ENCODE measurements around the gene RGS1. TPM values are rescaled to one million over a fixed set of nuclear protein-coding genes. Genes with fewer than 3 reads are reported as not detected.

Gene RGS1
- total and polyA plus RNA-seq, 2 of the 4 experiments (the other 2 are of a cell fraction): not detected

GRCh38 chr1:192577145-192578140 is 1.9 kb downstream of the RGS1 start:
- Histone ChIP-seq H2BK20ac (ENCODE audit: low read depth, low read length) (no peak overlapping the region), H3K18ac (ENCODE audit: low read depth, low read length) (no peak overlapping the region), H4K5ac (ENCODE audit: low read depth, low read length) (no peak overlapping the region), H3K79me1 (ENCODE audit: low read depth in 1 of 2, low read length in 2 of 2) (no peaks in the 10 kb centered on the region), H3K27me3 (ENCODE audit: control insufficient read depth, insufficient read depth, low read length) (no peaks in the 10 kb centered on the region), H3K23ac (ENCODE audit: low read depth, low read length) (no peak overlapping the region), H2BK15ac (ENCODE audit: low read depth, low read length) (no peak overlapping the region), H3K4me1 (ENCODE audit: control insufficient read depth, insufficient read depth, low read length) (no peaks in the 10 kb centered on the region; the same call in 1 of the 2 replicates), H3K4me2 (ENCODE audit: low read depth, low read length) (no peak overlapping the region), H4K20me1 (ENCODE audit: insufficient read depth, low read length) (no peaks in the 10 kb centered on the region), H3K9ac (ENCODE audit: low read depth, low read length) (no peak overlapping the region), H2BK120ac (ENCODE audit: low read depth, low read length) (no peak overlapping the region), H3K27ac (ENCODE audit: insufficient read depth, low read length) (no peak overlapping the region), H3K14ac (replicated peaks; ENCODE audit: low read depth, low read length) (no peak overlapping the region), H2AK5ac (ENCODE audit: low read depth, low read length) (no peak overlapping the region), H2BK5ac (ENCODE audit: low read depth, low read length, poor library complexity, severe bottlenecking) (no peak overlapping the region), H3K4me3 (ENCODE audit: insufficient read depth, low read depth, low read length) (no peak overlapping the region), H3K36me3 (ENCODE audit: control insufficient read depth, insufficient read depth, low read length) (no peaks in the 10 kb centered on the region), H3K56ac (ENCODE audit: extremely low read depth, insufficient read depth, low read length) (no peak overlapping the region), H4K91ac (ENCODE audit: insufficient read depth, low read depth, low read length) (no peak overlapping the region), H4K8ac (ENCODE audit: low read depth in 2 of 2, low read length in 2 of 2) (no peak overlapping the region), H3K9me3 (ENCODE audit: control insufficient read depth, insufficient read depth, low read length) (no peaks in the 10 kb centered on the region), H2AFZ (replicated peaks; ENCODE audit: low read length, poor library complexity) (no peak overlapping the region), H2AK9ac (replicated peaks; ENCODE audit: low read depth, low read length, poor library complexity) (no peak overlapping the region), H3K4ac (ENCODE audit: low read depth, low read length) (no peak overlapping the region), H3K9me1 (ENCODE audit: insufficient read depth, low read length) (no peaks in the 10 kb centered on the region)
- TF ChIP-seq SMC3 (IDR thresholded peaks at IDR 0.05; ENCODE audit: low read depth, low read length): no peak
- TF ChIP-seq POLR2A (IDR thresholded peaks at IDR 0.05; ENCODE audit: low read depth, low read length): no peak
- no peak for TF ChIP-seq RFX5 (IDR thresholded peaks at IDR 0.05; ENCODE audit: low read depth, low read length)
- TF ChIP-seq CEBPB (IDR thresholded peaks at IDR 0.05; ENCODE audit: low read depth, low read length): no peak
- no peak for TF ChIP-seq BHLHE40 (IDR thresholded peaks at IDR 0.05; ENCODE audit: low read depth, low read length)
- TF ChIP-seq MXI1 (IDR thresholded peaks at IDR 0.05; ENCODE audit: borderline replicate concordance, low read depth, low read length): no peak
- TF ChIP-seq FOS (IDR thresholded peaks at IDR 0.05; ENCODE audit: low read depth, low read length): no peak
- no peak for TF ChIP-seq MAFK (IDR thresholded peaks at IDR 0.05; ENCODE audit: low read depth, low read length)
- no peak for TF ChIP-seq RAD21 (IDR thresholded peaks at IDR 0.05; ENCODE audit: low read length)
- no peak for TF ChIP-seq USF2 (IDR thresholded peaks at IDR 0.05; ENCODE audit: low read depth, low read length)
- no peak for ATAC-seq (ENCODE audit: low read depth)
- BruUV-seq (replicated peaks): no TSS peak
- dilution Hi-C loops (cut with HindIII; ENCODE audit: low sequenced_read_pairs, unreplicated experiment) (no loop called here), intact Hi-C loops (cut with micrococcal nuclease) (loop anchor here (5.0 kb wide), 1 partner anchor 45 kb away; no protein-coding TSS in a partner anchor), in situ Hi-C loops (cut with MboI; ENCODE audit: low sequenced_read_pairs) (no loop called here)
- no CpG with 5 or more reads among the region's 2 CpGs for WGBS, 2 experiments (ENCODE audit: extremely low coverage in 2 of 2, insufficient read length in 1 of 2)
- ChIA-PET CTCF (interaction anchor here (0.8 to 1.5 kb wide), 3 partner anchors 71 to 231 kb away, joined by 3 to 5 read pairs (median 4); no protein-coding TSS in a partner anchor), POLR2A (ENCODE audit: unreplicated experiment) (no interaction called here)
- no peak for DNase-seq
